PC-3 (cell line): ENCODE data around the gene GPC3. TPM values are rescaled to one million over a fixed set of nuclear protein-coding genes. Genes with fewer than 3 reads are reported as not detected.

ENCODE experiments used
- ATAC-seq: fragments of 200-7000 bp; cut with Tn5 transposase; 2 replicates; pipeline ENCODE4 v1.9.1; 2020; ENCODE audit warnings: mild to moderate bottlenecking, moderate library complexity
- BruUV-seq: library from RNA; stranded (reverse); fragments of 400-500 nt; replicated peaks from 2 replicates; lab custom pipeline; 2021; lab: Mats Ljungman, UMichigan
- CTCF ChIA-PET: fragments of 300-600 bp; sonication (Branson Sonifier 250); formaldehyde crosslinking; loops from one replicate; lab custom pipeline; 2022; ENCODE audit warnings: antibody characterized with exemption; lab: Charles Lee
- POLR2A ChIA-PET: fragments of 300-600 bp; sonication (Branson Sonifier 250); formaldehyde crosslinking; loops from one replicate; lab custom pipeline; 2022; ENCODE audit warnings: antibody characterized with exemption; ENCODE audit not compliant: unreplicated experiment; lab: Charles Lee
- DNase-seq: peaks from one replicate; pipeline ENCODE4 v3.0.0-alpha.2; 2015
- H2AFZ ChIP-seq: fragments of 300-600 bp; sonication (generic); 2 replicates; pipeline ENCODE4 v1.6.0; 2016; ENCODE audit warnings: antibody characterized with exemption, low read length
- H3F3A ChIP-seq: fragments of 300-600 bp; sonication (generic); one replicate; pipeline ENCODE4 v1.6.0; 2017; ENCODE audit warnings: antibody characterized with exemption, low read length, control low read depth, mild to moderate bottlenecking; ENCODE audit not compliant: unreplicated experiment
- H3K27ac ChIP-seq: fragments of 300-600 bp; sonication (generic); 2 replicates; pipeline ENCODE4 v1.5.1; 2016; ENCODE audit warnings: mild to moderate bottlenecking, low read length
- H3K27me3 ChIP-seq: fragments of 300-600 bp; sonication (generic); 2 replicates; pipeline ENCODE4 v1.6.1; 2016; ENCODE audit warnings: low read length, mixed read lengths
- H3K36me3 ChIP-seq: fragments of 300-600 bp; sonication (generic); 2 replicates; pipeline ENCODE4 v1.6.1; 2016; ENCODE audit warnings: low read depth, mixed run types, low read length, mixed read lengths
- H3K4me1 ChIP-seq: fragments of 300-600 bp; sonication (generic); 2 replicates; pipeline ENCODE4 v1.5.1; 2016; ENCODE audit warnings: low read length; ENCODE audit not compliant: insufficient read depth
- H3K4me2 ChIP-seq: fragments of 300-600 bp; sonication (generic); 2 replicates; pipeline ENCODE4 v1.6.0; 2016; ENCODE audit warnings: low read length
- H3K4me3 ChIP-seq: fragments of 300-600 bp; sonication (generic); 2 replicates; pipeline ENCODE4 v1.5.1; 2016; ENCODE audit warnings: mild to moderate bottlenecking, low read length, mixed read lengths
- H3K79me2 ChIP-seq: fragments of 300-600 bp; sonication (generic); 2 replicates; pipeline ENCODE4 v1.6.1; 2017; ENCODE audit warnings: low read length, mixed read lengths
- H3K9ac ChIP-seq: fragments of 300-600 bp; sonication (generic); 2 replicates; pipeline ENCODE4 v1.6.0; 2016; ENCODE audit warnings: mild to moderate bottlenecking, low read length
- H3K9me2 ChIP-seq: fragments of 300-600 bp; sonication (generic); replicated peaks from 2 replicates; pipeline ENCODE4 v1.6.1; 2016; ENCODE audit warnings: mixed run types, low read length, mixed read lengths
- H3K9me3 ChIP-seq: fragments of 300-600 bp; sonication (generic); 2 replicates; pipeline ENCODE4 v1.6.1; 2016; ENCODE audit warnings: low read length, mixed read lengths
- H4K20me1 ChIP-seq: fragments of 300-600 bp; sonication (generic); 2 replicates; pipeline ENCODE4 v1.6.1; 2016; ENCODE audit warnings: low read length, mixed read lengths
- EZH2 ChIP-seq: fragments of 300-600 bp; sonication (generic); IDR thresholded peaks from one replicate; pipeline ENCODE4 v1.6.1; 2017; ENCODE audit warnings: antibody characterized with exemption, mild to moderate bottlenecking, low read length; ENCODE audit not compliant: unreplicated experiment
- EZH2phosphoT487 ChIP-seq: fragments of 300-600 bp; sonication (generic); IDR thresholded peaks from 2 replicates; pipeline ENCODE4 v1.6.1; 2018; ENCODE audit warnings: mild to moderate bottlenecking, antibody characterized with exemption, low read length, borderline replicate concordance
- intact Hi-C: fragments of 100-400 bp; cut with micrococcal nuclease; formaldehyde crosslinking; loops from 2 replicates; pipeline ENCODE4 v1.9.0; 2023
- total RNA-seq: library from RNA; depleted of rRNA; stranded (reverse); fragments of >200 nt; gene quantifications from 2 replicates; pipeline ENCODE4 v1.2.3, GENCODE V29; 2014
- TF ChIP-seq, protein P1 (sequence below): fragments of 300-600 bp; sonication (generic); conservative IDR thresholded peaks from 2 replicates; pipeline ENCODE4 v1.5.1; 2017; ENCODE audit warnings: antibody characterized with exemption, low read depth, mild to moderate bottlenecking, low read length

GPC3 gene
- total RNA-seq, 1 experiment from 2014 or later: not detected

DNA sequence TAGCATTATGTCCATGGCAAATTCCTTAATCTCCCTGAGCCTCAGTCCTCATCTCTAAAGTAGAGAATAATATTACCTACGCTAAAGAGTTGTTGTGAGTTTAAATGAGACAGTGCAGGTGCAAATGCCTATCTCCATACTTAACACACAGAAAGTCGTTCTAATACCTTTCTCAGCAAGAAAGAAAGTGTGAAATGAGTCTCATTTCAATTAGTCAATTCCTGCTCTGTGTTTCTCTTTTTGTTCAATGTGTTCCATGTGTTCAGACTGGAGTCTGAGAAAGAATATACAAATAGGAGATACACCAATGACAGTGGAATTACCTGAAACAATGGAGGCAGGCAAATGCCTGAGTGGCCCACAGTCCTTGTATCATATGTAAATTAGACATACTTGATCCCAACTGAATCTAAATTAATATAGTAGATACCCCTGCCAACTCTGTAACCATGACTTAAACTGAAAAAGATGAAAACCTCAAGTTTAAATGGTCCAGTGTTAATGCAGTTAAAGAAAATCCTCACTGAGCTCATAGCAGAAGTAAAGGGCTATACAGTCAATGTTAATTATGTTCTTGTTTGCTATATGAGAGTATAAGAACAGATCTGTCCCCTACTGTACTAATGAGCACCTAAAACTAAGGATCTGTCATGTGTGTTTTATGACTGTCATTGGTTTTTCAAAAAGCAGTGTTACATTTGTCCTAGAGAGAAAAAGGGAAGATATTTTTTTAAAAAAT lies 68.2 kb downstream of the GPC3 start:
- Histone ChIP-seq H3K9ac (no peak overlapping the region), H3K9me2 (no peaks in the 10 kb centered on the region), H3K27me3 (peaks cover 5% of the 10 kb centered on the region; the same call in 1 of the 2 replicates), H3F3A (no peaks in the 10 kb centered on the region), H4K20me1 (no peaks in the 10 kb centered on the region), H3K27ac (no peak overlapping the region), H3K36me3 (no peaks in the 10 kb centered on the region), H3K4me3 (no peak overlapping the region), H2AFZ (no peak overlapping the region), H3K4me2 (no peak overlapping the region), H3K4me1 (no peaks in the 10 kb centered on the region), H3K79me2 (no peaks in the 10 kb centered on the region), H3K9me3 (no peaks in the 10 kb centered on the region)
- intact Hi-C loops: no loop called here
- ATAC-seq (no peak), DNase-seq (no peak)
- TF ChIP-seq EZH2: no peak
- TF ChIP-seq EZH2phosphoT487: no peak
- TF ChIP-seq, protein P1, sequence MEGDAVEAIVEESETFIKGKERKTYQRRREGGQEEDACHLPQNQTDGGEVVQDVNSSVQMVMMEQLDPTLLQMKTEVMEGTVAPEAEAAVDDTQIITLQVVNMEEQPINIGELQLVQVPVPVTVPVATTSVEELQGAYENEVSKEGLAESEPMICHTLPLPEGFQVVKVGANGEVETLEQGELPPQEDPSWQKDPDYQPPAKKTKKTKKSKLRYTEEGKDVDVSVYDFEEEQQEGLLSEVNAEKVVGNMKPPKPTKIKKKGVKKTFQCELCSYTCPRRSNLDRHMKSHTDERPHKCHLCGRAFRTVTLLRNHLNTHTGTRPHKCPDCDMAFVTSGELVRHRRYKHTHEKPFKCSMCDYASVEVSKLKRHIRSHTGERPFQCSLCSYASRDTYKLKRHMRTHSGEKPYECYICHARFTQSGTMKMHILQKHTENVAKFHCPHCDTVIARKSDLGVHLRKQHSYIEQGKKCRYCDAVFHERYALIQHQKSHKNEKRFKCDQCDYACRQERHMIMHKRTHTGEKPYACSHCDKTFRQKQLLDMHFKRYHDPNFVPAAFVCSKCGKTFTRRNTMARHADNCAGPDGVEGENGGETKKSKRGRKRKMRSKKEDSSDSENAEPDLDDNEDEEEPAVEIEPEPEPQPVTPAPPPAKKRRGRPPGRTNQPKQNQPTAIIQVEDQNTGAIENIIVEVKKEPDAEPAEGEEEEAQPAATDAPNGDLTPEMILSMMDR: no peak
- no TSS peak for BruUV-seq
- ChIA-PET POLR2A (no interaction called here), CTCF (no interaction called here)

DNA sequence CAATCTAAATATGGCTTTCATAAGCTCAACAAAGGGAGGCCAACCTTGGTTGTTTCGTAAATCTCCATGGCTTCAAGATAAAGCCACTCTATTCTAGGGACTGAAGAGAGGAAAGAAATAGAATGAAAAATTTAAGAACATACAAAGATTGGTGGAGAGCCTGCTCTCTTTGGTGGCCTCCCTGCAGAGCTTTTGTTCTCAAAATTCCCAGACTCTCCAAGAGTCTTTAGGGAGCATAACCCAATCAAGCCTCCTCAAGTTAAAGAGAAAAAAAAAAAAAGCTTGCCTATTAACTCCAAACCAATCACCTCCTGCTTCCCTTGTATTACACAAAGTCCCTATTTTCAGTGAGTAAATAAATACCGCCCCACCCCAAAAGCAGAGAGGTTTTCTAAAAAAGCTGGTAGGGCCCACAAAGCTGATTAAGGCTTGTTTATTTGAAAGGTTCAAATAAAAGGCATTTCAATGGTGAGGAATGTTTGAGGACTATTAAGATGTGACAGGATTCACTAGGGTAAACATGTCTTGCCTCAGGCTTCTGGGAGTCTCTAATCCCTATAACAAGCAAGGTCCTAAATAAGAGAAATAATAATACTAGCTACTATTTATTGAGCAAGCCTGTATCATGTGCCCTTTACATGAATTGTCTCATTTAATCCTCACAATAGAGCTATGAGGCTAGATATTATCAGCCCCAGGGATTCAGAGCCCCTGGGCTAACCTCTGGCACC lies 71.6 kb downstream of the GPC3 start:
- Histone ChIP-seq H3K27ac (no peak overlapping the region), H2AFZ (no peak overlapping the region), H3K27me3 (peaks cover 15% of the 10 kb centered on the region), H3K9me2 (no peaks in the 10 kb centered on the region), H3F3A (no peaks in the 10 kb centered on the region), H3K79me2 (no peaks in the 10 kb centered on the region), H3K9me3 (no peaks in the 10 kb centered on the region), H3K36me3 (no peaks in the 10 kb centered on the region), H4K20me1 (no peaks in the 10 kb centered on the region), H3K9ac (no peak overlapping the region), H3K4me3 (no peak overlapping the region), H3K4me1 (no peaks in the 10 kb centered on the region), H3K4me2 (no peak overlapping the region)
- no peak for DNase-seq
- TF ChIP-seq EZH2: no peak
- TF ChIP-seq, protein P1: no peak
- TF ChIP-seq EZH2phosphoT487: no peak
- no TSS peak for BruUV-seq
- POLR2A ChIA-PET: no interaction called here
- ATAC-seq: no peak
- intact Hi-C loops: no loop called here
- CTCF ChIA-PET: no interaction called here
